Ectodermal cell (in vitro differentiated cells): ENCODE data around the gene CACNA2D3.
"Not testable (repeated sequence)": the region's sequence is repeated elsewhere in the genome, so short reads cannot be mapped to it uniquely, and the experiment has no call there.

ENCODE experiments used
- H3K27ac ChIP-seq: 2 replicates; pipeline ENCODE4 v1.7.0; 2013; ENCODE audit warnings: mild to moderate bottlenecking, low read depth, low read length; ENCODE audit not compliant: insufficient read depth, poor library complexity, severe bottlenecking
- H3K27me3 ChIP-seq: 2 replicates; pipeline ENCODE4 v1.7.0; 2013; ENCODE audit warnings: mild to moderate bottlenecking, low read length; ENCODE audit not compliant: insufficient read depth, control insufficient read depth, poor library complexity, severe bottlenecking
- H3K36me3 ChIP-seq: one replicate; pipeline ENCODE4 v1.7.0; 2013; ENCODE audit warnings: low read length; ENCODE audit not compliant: control insufficient read depth, insufficient read depth
- H3K4me1 ChIP-seq: one replicate; pipeline ENCODE4 v1.7.0; 2013; ENCODE audit warnings: low read length; ENCODE audit not compliant: control insufficient read depth, insufficient read depth
- H3K4me3 ChIP-seq: 2 replicates; pipeline ENCODE4 v1.7.0; 2013; ENCODE audit warnings: low read depth, low read length, control low read depth; ENCODE audit not compliant: insufficient read depth
- H3K9me3 ChIP-seq: 2 replicates; pipeline ENCODE4 v1.7.0; 2013; ENCODE audit warnings: mild to moderate bottlenecking, low read length, moderate library complexity; ENCODE audit not compliant: control insufficient read depth
- WGBS, 2 experiments: methylation state at CpG; one replicate each; pipeline ENCODE4 v1.1.7; 2013; ENCODE audit warnings: missing lambda C conversion rate in 2 of 2; 5-methylcytosine and 5-hydroxymethylcytosine counted together

The CACNA2D3 gene

GRCh38 chr3:54622678-54623077, 500.3 kb downstream of the CACNA2D3 start:
- Histone ChIP-seq H3K9me3 (no peaks in the 10 kb centered on the region), H3K4me1 (no peaks in the 10 kb centered on the region), H3K4me3 (no peak overlapping the region), H3K27ac (no peak overlapping the region), H3K36me3 (no peaks in the 10 kb centered on the region), H3K27me3 (no peaks in the 10 kb centered on the region)
- 96 to 97% methylated on average over 11 of the region's 11 CpGs for WGBS, 2 experiments

- Histone ChIP-seq H3K27ac (no peak overlapping the region), H3K27me3 (no peaks in the 10 kb centered on the region), H3K4me3 (no peak overlapping the region), H3K4me1 (no peaks in the 10 kb centered on the region), H3K36me3 (no peaks in the 10 kb centered on the region), H3K9me3 (no peaks in the 10 kb centered on the region)
- WGBS, 2 experiments = 96% methylated on average over 43 of the region's 43 CpGs
Observed at GRCh38 chr3:54625805-54626787, 503.7 kb downstream of the CACNA2D3 start.

DNA sequence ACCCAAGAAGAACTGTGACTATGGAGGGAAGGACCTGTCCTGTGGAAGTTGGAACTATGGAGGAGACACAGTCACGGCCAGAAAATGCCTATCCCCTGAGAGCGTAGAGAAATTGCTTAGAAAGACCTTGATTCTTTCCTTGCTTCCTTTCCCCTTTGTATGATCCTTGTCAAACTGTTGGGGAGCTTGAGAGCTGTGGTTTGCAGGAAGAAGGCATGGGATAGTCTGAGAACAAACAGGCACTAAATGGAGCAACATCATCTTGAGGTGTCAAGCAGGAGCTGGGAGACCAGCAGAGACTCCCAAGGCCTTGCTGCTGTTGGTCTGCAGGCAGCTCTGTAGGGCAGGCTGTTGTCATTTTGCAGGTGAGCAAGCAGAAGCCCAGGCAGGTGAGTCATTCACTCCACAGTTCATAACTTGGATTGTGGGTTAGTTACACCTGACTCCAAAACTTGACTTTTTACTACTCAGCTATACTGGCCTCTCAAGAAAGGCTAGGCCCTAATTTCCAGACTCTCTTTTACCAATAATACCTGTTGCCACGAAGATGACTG, 506.6 kb downstream of the CACNA2D3 start:
- 92 to 94% methylated on average over 3 of the region's 3 CpGs for WGBS, 2 experiments
- Histone ChIP-seq H3K36me3 (peaks cover 8% of the 10 kb centered on the region), H3K9me3 (no peaks in the 10 kb centered on the region), H3K4me1 (no peaks in the 10 kb centered on the region), H3K27ac (no peak overlapping the region), H3K4me3 (no peak overlapping the region), H3K27me3 (no peaks in the 10 kb centered on the region)

DNA sequence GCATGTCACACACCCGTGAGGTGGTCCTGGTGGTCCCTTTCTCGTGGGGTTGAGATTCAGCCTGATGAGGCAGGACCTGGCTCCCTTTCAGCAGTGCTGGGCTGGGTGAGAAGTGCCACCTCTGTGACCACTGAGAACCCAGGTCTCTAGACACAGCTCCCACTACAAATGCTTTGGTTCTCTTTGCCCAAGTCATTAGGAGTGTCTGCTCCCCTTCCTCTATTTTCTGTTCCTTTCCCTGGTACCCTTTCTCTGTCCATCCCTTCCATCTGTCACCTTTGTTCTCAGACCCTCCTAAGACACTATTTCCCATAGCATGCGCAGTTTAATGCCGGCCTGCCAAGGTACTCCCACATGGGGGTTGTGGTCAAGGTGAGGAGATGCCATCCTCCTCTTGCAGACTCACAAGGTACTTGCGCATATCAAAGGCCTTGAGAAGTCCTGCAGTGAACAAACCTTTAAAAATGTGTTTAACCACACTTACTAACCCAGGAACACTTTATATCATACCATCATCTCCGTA, 507.8 kb downstream of the CACNA2D3 start:
- Histone ChIP-seq H3K9me3 (no peaks in the 10 kb centered on the region), H3K4me3 (no peak overlapping the region), H3K4me1 (no peaks in the 10 kb centered on the region), H3K27me3 (no peaks in the 10 kb centered on the region), H3K27ac (no peak overlapping the region), H3K36me3 (peaks cover 8% of the 10 kb centered on the region)
- WGBS, 2 experiments = 77 to 84% methylated on average over 6 of the region's 6 CpGs

- H3K4me1 ChIP-seq, H3K27ac ChIP-seq, H3K27me3 ChIP-seq, H3K4me3 ChIP-seq, H3K36me3 ChIP-seq, H3K9me3 ChIP-seq: not testable (repeated sequence)
- 85 to 92% methylated on average over 4 to 6 of the region's 6 CpGs for WGBS, 2 experiments
Observed at GRCh38 chr3:54631001-54631400, 508.6 kb downstream of the CACNA2D3 start.

GRCh38 chr3:54631516-54632325, 509.4 kb downstream of the CACNA2D3 start:
- WGBS, 2 experiments = 96 to 98% methylated on average over 5 to 6 of the region's 6 CpGs
- H3K4me1 ChIP-seq = no peaks in the 10 kb centered on the region

DNA sequence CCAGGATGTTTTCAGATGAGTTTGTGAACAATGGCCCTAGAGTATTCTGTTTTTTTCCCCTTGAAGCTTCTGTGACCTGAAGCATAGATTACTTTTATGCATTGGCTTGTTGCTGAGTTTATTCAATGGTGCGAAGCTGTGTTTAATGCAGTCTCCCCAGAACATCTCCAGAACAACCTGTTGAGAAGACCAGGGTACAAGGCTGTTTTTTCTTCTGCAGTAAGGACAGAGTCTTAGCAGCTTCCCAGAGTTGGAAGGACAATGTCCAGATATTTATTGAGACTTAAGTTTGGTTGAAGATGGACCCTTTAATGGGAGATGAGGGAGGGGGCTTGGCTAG, 509.9 kb downstream of the CACNA2D3 start:
- Histone ChIP-seq H3K36me3 (peaks cover 8% of the 10 kb centered on the region), H3K27ac (no peak overlapping the region), H3K4me1 (no peaks in the 10 kb centered on the region), H3K9me3 (no peaks in the 10 kb centered on the region), H3K4me3 (no peak overlapping the region), H3K27me3 (no peaks in the 10 kb centered on the region)
- WGBS, 2 experiments = 100% methylated on average over 1 of the region's 1 CpG

More at GRCh38 chr3:54631516-54632325, 509.4 kb downstream of the CACNA2D3 start:
- Histone ChIP-seq H3K27ac (no peak overlapping the region), H3K9me3 (no peaks in the 10 kb centered on the region), H3K4me3 (no peak overlapping the region), H3K27me3 (no peaks in the 10 kb centered on the region), H3K36me3 (peaks cover 8% of the 10 kb centered on the region)

GRCh38 chr3:54632834-54633233, 510.5 kb downstream of the CACNA2D3 start:
- Histone ChIP-seq H3K4me1 (no peaks in the 10 kb centered on the region), H3K27me3 (no peaks in the 10 kb centered on the region), H3K27ac (no peak overlapping the region), H3K4me3 (no peak overlapping the region), H3K9me3 (no peaks in the 10 kb centered on the region), H3K36me3 (peaks cover 8% of the 10 kb centered on the region)
- 97 to 98% methylated on average over 6 of the region's 6 CpGs for WGBS, 2 experiments

GRCh38 chr3:54633444-54634121, 511.2 kb downstream of the CACNA2D3 start:
- no peaks in the 10 kb centered on the region for H3K4me1 ChIP-seq
- no peaks in the 10 kb centered on the region for H3K27me3 ChIP-seq
- no peak overlapping the region for H3K4me3 ChIP-seq
- no peaks in the 10 kb centered on the region for H3K9me3 ChIP-seq
- H3K27ac ChIP-seq = no peak overlapping the region
- WGBS, 2 experiments = 92 to 94% methylated on average over 10 of the region's 10 CpGs
- H3K36me3 ChIP-seq = peaks cover 8% of the 10 kb centered on the region
